A673 (cell line): ENCODE data around the gene TAPBPL.

Experiments
- CTCF ChIP-seq: fragments of 300-800, 200-600 bp; sonication (generic); conservative IDR thresholded peaks from 2 replicates; pipeline ENCODE4 v1.5.1; 2017; ENCODE audit warnings: low read depth, mild to moderate bottlenecking, antibody characterized with exemption, low read length, moderate library complexity, mixed read lengths
- EZH2 ChIP-seq: fragments of 200-600 bp; sonication (generic); IDR thresholded peaks from 2 replicates; pipeline ENCODE4 v1.6.1; 2017; ENCODE audit warnings: borderline replicate concordance, low read depth, mild to moderate bottlenecking, mixed read lengths, antibody characterized with exemption, low read length; ENCODE audit not compliant: poor library complexity, severe bottlenecking

- TF ChIP-seq CTCF (no peak), EZH2 (no peak)
Observed at GRCh38 chr12:6478416-6478815, 26.6 kb downstream of the TAPBPL start.
